ENCODE results near the gene MYH6. TPM values are rescaled to one million over a fixed set of nuclear protein-coding genes. Genes with fewer than 3 reads are reported as not detected.

MYH6 gene
- total RNA-seq, 1 experiment from 2014 or later, result not detected

- Histone ChIP-seq H3K9me3 (replicated peaks) (no peaks in the 10 kb centered on the region), H3K4me3 (no peak overlapping the region), H3K27me3 (replicated peaks) (0 out of 2 replicates have a peak, but pooled peaks cover 4% of the 10 kb centered on the region), H3K27ac (no peak overlapping the region), H3K4me1 (replicated peaks) (no peaks in the 10 kb centered on the region), H3K36me3 (no peaks in the 10 kb centered on the region)
- DNase-seq (ENCODE audit: low read depth in 1 of 2, low spot score in 2 of 2), result no peak
These were observed 72.5 kb downstream of the MYH6 start for GRCh38 chr14:23335623-23336022.

Other genes with a start within 250 kb of the MYH6 start
- gene SLC7A8, start 224.6 kb downstream of the MYH6 start, total RNA-seq (2014; rRNA removed; shearing (Covaris generic)), result 0.45 TPM in 1 of 2 replicates, not detected in the other
- gene RNF212B, start 170.3 kb downstream of the MYH6 start, total RNA-seq (2014; rRNA removed; shearing (Covaris generic)), result not detected in 2 replicates
- gene HOMEZ, start 122.1 kb downstream of the MYH6 start, total RNA-seq (2014; rRNA removed; shearing (Covaris generic)), result 4.9 and 6.1 TPM in 2 replicates
- gene PPP1R3E, start 105.4 kb downstream of the MYH6 start, total RNA-seq (2014; rRNA removed; shearing (Covaris generic)), result 1.2 and 2.1 TPM in 2 replicates
- 17.4 and 18.0 TPM in 2 replicates for gene BCL2L2, start 101.4 kb downstream of the MYH6 start, total RNA-seq (2014; rRNA removed; shearing (Covaris generic))
- gene PABPN1, start 86.8 kb downstream of the MYH6 start, total RNA-seq (2014; rRNA removed; shearing (Covaris generic)), result 76.2 and 93.4 TPM in 2 replicates
- 1.7 and 3.2 TPM in 2 replicates for gene SLC22A17, start 55.4 kb downstream of the MYH6 start, total RNA-seq (2014; rRNA removed; shearing (Covaris generic))
- not detected in 2 replicates for gene EFS, start 43.1 kb downstream of the MYH6 start, total RNA-seq (2014; rRNA removed; shearing (Covaris generic))
- not detected in 2 replicates for gene IL25, start 35.5 kb downstream of the MYH6 start, total RNA-seq (2014; rRNA removed; shearing (Covaris generic))
- gene CMTM5, start 31.2 kb downstream of the MYH6 start, total RNA-seq (2014; rRNA removed; shearing (Covaris generic)), result not detected in 2 replicates
- not detected in 2 replicates for gene MYH7, start 27.4 kb upstream of the MYH6 start, total RNA-seq (2014; rRNA removed; shearing (Covaris generic))
- 51.6 and 53.1 TPM in 2 replicates for gene NGDN, start 61.4 kb upstream of the MYH6 start, total RNA-seq (2014; rRNA removed; shearing (Covaris generic))
- gene ZFHX2, start 143.5 kb upstream of the MYH6 start, total RNA-seq (2014; rRNA removed; shearing (Covaris generic)), result not detected in 2 replicates
- gene THTPA, start 148.0 kb upstream of the MYH6 start, total RNA-seq (2014; rRNA removed; shearing (Covaris generic)), result 5.0 TPM in 2 replicates
- 0.74 and 1.1 TPM in 2 replicates for gene AP1G2, start 159.5 kb upstream of the MYH6 start, total RNA-seq (2014; rRNA removed; shearing (Covaris generic))
- gene JPH4, start 170.5 kb upstream of the MYH6 start, total RNA-seq (2014; rRNA removed; shearing (Covaris generic)), result not detected in 2 replicates
- 0.21 and 1.2 TPM in 2 replicates for gene DHRS2, start 228.1 kb upstream of the MYH6 start, total RNA-seq (2014; rRNA removed; shearing (Covaris generic))

Data from SJSA1 (cell line).